Measurements from ENCODE around the gene PLA2G4B.

PLA2G4B gene

DNA sequence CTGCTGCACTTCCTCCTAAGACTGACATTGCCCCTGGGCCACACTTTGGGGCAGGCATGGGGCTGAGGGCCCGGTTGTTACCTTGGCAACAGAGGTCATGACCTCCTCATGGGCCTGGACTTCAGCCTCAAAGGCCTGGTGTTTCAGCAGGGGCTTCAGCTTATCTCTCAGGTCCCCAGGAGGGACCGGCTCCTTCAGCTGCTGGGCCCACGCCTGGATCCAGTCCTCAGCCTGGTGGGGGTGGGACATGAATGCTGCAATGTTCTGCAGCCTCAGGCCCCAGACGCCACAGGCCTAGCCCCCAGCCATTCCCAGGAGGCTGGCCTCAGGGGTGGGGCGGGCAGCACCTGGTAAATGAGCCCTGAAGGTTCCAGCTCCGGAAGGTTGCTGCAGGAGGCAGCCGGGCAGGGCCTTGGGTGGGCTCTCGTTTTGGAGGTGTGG, 27.6 kb downstream of the PLA2G4B start:
- TF ChIP-seq, protein P1, sequence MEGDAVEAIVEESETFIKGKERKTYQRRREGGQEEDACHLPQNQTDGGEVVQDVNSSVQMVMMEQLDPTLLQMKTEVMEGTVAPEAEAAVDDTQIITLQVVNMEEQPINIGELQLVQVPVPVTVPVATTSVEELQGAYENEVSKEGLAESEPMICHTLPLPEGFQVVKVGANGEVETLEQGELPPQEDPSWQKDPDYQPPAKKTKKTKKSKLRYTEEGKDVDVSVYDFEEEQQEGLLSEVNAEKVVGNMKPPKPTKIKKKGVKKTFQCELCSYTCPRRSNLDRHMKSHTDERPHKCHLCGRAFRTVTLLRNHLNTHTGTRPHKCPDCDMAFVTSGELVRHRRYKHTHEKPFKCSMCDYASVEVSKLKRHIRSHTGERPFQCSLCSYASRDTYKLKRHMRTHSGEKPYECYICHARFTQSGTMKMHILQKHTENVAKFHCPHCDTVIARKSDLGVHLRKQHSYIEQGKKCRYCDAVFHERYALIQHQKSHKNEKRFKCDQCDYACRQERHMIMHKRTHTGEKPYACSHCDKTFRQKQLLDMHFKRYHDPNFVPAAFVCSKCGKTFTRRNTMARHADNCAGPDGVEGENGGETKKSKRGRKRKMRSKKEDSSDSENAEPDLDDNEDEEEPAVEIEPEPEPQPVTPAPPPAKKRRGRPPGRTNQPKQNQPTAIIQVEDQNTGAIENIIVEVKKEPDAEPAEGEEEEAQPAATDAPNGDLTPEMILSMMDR (IDR thresholded peaks at IDR 0.05; ENCODE audit: low read depth, low read length, missing control alignments), result no peak
- no peak for DNase-seq (ENCODE audit: extremely low read depth, low read depth)
- H3K4me3 ChIP-seq (replicated peaks; ENCODE audit: low read depth, low read length), result no peak overlapping the region

DNA sequence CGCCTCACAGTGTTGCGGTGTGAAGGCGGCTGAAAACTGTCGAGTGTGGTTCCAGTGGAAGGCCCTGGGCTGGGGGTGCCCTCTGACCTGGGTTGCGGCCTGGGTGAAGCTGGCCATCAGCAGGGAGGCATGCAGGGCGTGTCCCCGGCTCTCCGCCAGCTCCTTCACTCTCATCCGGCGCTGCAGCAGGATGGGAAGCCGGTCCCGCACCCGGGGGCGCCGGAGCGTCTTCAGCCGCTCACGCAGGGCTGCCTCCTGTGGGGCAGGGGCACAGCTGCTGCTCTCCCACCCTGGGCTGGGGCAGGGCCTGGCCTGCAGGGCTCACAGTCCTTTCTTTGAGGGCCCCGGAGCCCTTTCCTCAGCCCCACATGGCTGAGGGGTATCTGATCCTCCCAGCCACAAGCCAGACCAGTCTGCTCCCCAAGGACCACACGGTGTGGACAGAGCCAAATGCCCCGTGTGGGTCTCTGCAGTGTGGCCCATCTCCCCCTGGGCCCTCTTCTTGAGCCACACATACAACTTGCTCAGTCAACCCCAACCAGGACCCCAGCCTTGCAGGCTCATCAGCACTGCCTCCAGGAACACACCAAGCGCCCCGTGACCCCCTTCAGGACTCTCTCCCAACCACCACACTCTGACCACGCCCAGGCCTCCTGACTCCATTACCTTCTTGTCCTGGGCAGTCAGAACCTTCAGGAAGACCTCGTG, 28.4 kb downstream of the PLA2G4B start:
- TF ChIP-seq, protein P1 (IDR thresholded peaks at IDR 0.05; ENCODE audit: low read depth, low read length, missing control alignments), result no peak
- DNase-seq (ENCODE audit: extremely low read depth, low read depth), result no peak

DNA sequence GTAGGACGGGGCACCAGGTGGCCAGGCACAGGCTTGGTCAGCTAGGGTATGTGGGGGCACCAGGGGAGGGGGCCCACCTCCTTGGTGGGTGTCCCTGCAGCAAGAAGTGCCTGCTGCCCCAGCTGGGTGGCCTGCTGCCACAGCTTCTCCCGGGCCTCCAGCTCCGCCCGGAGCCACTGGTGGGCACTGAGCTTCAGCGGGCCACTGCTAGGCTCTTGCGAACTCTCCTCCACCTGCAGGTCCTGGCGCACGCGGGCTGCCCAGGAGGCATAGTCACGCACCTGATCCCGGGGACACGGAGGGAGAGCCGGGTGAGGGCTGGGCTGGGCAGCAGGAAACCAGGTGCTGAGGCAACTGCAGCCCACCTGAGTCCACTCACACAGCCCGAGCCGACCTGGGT, 29.7 kb downstream of the PLA2G4B start:
- no peak overlapping the region for H3K4me3 ChIP-seq (replicated peaks; ENCODE audit: low read depth, low read length)
- DNase-seq (ENCODE audit: extremely low read depth, low read depth), result no peak
- TF ChIP-seq, protein P1 (IDR thresholded peaks at IDR 0.05; ENCODE audit: low read depth, low read length, missing control alignments), result no peak

More for the DNA sequence above, 28.4 kb downstream of the PLA2G4B start:
- H3K4me3 ChIP-seq (replicated peaks; ENCODE audit: low read depth, low read length), result no peak overlapping the region

DNA sequence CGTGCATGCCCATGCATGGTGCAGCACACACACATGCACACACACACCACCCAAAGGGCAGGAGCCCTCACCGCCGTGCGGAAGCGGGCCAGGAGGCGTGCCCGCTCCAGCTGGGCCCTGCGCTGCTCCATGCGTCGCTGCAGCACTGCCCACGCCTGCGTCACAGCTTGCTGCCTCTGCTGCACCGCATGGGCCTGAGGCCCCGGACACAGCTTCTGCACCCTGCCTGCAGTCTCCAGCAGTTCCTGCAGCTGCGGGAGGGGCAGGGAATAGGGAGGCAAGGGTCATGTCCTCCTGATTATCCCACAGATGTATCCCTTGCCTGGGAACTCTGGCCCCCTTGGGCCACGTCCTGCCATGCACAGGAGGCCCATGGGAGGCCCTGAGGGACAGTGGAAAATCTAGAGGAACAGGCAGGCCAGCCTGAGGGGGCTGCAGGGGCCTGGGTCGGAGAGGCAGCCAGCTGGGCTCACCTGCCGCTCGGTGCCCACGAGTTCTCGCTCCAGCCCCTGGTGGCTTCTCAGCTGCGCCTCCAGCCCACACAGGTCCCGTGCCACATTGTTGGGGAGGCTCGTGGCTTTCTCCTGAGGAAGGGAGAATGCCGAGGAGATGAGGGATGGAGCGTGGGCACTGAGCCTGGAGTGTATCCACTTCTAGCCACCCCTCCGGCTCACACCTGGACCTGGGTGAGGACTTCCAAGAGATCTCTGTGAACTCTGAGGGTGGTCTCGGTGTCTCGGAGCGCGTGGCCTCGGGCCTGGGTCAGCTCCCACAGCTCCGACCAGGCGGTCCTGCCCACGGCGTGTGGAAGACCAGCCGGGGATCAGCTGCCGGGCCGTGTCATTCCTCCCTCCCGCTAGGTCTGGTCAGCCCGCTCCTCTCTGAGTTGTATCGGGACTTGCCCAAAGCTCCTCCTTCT, 31.4 kb downstream of the PLA2G4B start:
- H3K4me3 ChIP-seq (replicated peaks; ENCODE audit: low read depth, low read length), result no peak overlapping the region
- DNase-seq (ENCODE audit: extremely low read depth, low read depth), result no peak
- TF ChIP-seq, protein P1 (IDR thresholded peaks at IDR 0.05; ENCODE audit: low read depth, low read length, missing control alignments), result no peak

DNA sequence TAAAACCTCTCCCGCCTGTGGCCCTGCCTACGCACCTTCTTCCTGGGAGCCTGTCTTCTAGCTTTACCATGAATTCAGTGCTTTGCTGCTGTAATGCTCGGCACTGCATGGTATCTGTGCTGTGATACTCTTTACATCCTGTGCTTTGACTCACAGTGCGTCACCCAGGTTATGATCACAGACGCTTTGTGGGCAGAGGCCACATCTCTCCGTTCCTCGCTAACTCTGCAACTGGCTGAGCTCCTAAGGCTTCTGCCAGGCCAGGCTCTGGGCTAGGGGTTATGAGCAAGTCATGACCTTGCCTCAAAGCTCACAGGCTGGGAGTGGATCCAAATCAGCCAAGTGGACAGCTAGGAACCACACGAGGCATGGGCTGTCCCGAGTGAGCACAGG, 32.0 kb downstream of the PLA2G4B start:
- DNase-seq (ENCODE audit: extremely low read depth, low read depth), result peak; percentile 2
- H3K4me3 ChIP-seq (replicated peaks; ENCODE audit: low read depth, low read length), result no peak overlapping the region
- TF ChIP-seq, protein P1 (IDR thresholded peaks at IDR 0.05; ENCODE audit: low read depth, low read length, missing control alignments), result no peak

DNA sequence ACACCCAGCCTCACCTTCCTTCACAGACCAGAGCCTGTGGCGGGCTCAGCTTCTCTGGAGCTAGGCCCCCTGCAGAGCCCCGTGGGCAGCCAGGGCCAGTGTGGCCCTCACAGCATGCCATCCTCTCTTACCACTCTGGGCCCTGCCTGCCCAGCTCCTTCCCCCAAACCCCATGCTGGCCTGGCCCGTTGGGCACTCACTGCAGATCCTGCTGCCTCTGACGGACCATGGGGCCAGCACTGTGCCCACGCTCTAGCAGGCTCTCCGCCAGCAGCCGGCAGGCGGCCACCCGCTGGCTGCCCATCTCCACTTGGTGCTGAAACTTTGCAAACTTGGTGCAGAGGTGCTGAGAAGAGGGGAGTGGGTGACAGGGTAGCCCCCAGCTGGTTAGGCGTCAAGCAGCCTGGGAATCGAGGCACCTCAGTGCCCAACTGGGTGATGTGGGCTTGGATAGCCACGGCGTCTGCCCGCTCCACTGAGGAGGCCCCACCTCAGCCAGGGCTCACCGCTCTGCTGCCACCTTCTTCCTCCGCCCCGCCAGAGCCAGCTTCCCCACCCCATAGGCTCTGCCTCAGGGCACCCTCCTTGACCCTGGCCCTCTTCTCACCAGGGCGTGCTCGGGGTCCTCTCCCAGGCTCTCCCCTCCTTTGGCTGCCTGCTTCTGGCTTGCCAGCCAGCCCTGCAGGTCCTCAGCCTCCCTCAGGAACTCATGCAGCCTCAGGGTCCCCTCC, 32.7 kb downstream of the PLA2G4B start:
- H3K4me3 ChIP-seq (replicated peaks; ENCODE audit: low read depth, low read length), result no peak overlapping the region
- DNase-seq (ENCODE audit: extremely low read depth, low read depth), result no peak
- TF ChIP-seq, protein P1 (IDR thresholded peaks at IDR 0.05; ENCODE audit: low read depth, low read length, missing control alignments), result no peak
